Aorta (tissue), 5 donors: ENCODE measurements around the gene RBM15B. TPM values are rescaled to one million over a fixed set of nuclear protein-coding genes. Genes with fewer than 3 reads are reported as not detected.

Experiments used
- ATAC-seq: fragments of 200-7000 bp; cut with Tn5 transposase; one replicate; pipeline ENCODE4 v1.9.1; 2022; ENCODE audit warnings: moderate library complexity; ENCODE audit not compliant: low FRiP score
- DNase-seq, 2 donors: peaks; one replicate each; pipeline ENCODE4 v3.0.0-alpha.2; 2020
- H3K27ac ChIP-seq, 2 donors: one replicate each; pipeline ENCODE4 v1.5.1; 2013; ENCODE audit warnings: low read length in 2 of 2, mild to moderate bottlenecking in 2 of 2, moderate library complexity in 2 of 2, control low read depth in 1 of 2, inconsistent platforms in 1 of 2, low read depth in 1 of 2
- H3K27me3 ChIP-seq, 2 donors: one replicate each; pipeline ENCODE4 v1.6.1; 2013; ENCODE audit warnings: control low read depth in 1 of 2, low read length in 1 of 2, mild to moderate bottlenecking in 1 of 2, moderate library complexity in 1 of 2; ENCODE audit not compliant: insufficient read depth in 2 of 2, control insufficient read depth in 1 of 2
- H3K36me3 ChIP-seq, 2 donors: one replicate each; pipeline ENCODE4 v1.6.1; 2013; ENCODE audit warnings: control low read depth in 1 of 2, low read length in 1 of 2, mild to moderate bottlenecking in 1 of 2; ENCODE audit not compliant: insufficient read depth in 2 of 2, control insufficient read depth in 1 of 2
- H3K4me1 ChIP-seq, 2 donors: one replicate each; pipeline ENCODE4 v1.6.1; 2013; ENCODE audit warnings: low read length in 2 of 2, control low read depth in 1 of 2, mild to moderate bottlenecking in 1 of 2, moderate library complexity in 1 of 2; ENCODE audit not compliant: insufficient read depth in 2 of 2, control insufficient read depth in 1 of 2
- H3K4me3 ChIP-seq, 2 donors: one replicate each; pipeline ENCODE4 v1.5.1; 2013; ENCODE audit warnings: low read length in 2 of 2, control low read depth in 1 of 2, mild to moderate bottlenecking in 1 of 2
- H3K9me3 ChIP-seq: one replicate; pipeline ENCODE4 v1.6.1; 2013; ENCODE audit warnings: mild to moderate bottlenecking, low read length; ENCODE audit not compliant: control insufficient read depth
- WGBS, 2 donors: extraction: QIAGEN DNeasy Blood & Tissue Kit; methylation state at CpG; one replicate each; pipeline ENCODE4 v1.1.7; 2013; 5-methylcytosine and 5-hydroxymethylcytosine counted together
- intact Hi-C, 2 donors: fragments of 100-400 bp; cut with DNase I; formaldehyde crosslinking; loops; one replicate each; pipeline versions ENCODE4 v1.14.2 to v1.15.0; 2022
- polyA plus RNA-seq, 2 donors: library from polyadenylated mRNA; stranded (reverse); fragments of 200-250 nt; gene quantifications; one replicate each; pipeline ENCODE4 v1.2.3, GENCODE V29; 2013
- total RNA-seq, 2 donors: library from RNA; stranded (reverse); fragmentation: NEBNext Ultra II Directional; extraction: Animal tissue kit (Norgen Biotek cat#: 25700); gene quantifications; one replicate each; pipeline ENCODE4 v1.2.1, GENCODE V29; 2021
- donor health status: healthy with polysubstance abuse.
- donor health status: Bipolar disorder and iron deficiency.
- donor health status: DM: no; HTN: no; CAD: no.
- donor health status: DM: no; HTN: no; CAD: no.
- donor health status: DM: yes; HTN: yes; CAD: no.

Gene RBM15B
- total and polyA plus RNA-seq, 4 donors: 6.9 to 25.4 (median 16.2) TPM

GRCh38 chr3:51398595-51399310, 7.7 kb downstream of the RBM15B start:
- Histone ChIP-seq H3K4me3 (no peak overlapping the region), H3K27ac (no peak overlapping the region), H3K4me1 (no peaks in the 10 kb centered on the region), H3K27me3 (no peaks in the 10 kb centered on the region), H3K9me3 (no peaks in the 10 kb centered on the region), H3K36me3 (peaks cover 1 to 5% of the 10 kb centered on the region in 2 donors)
- no peak for DNase-seq
- 61 to 71% methylated on average over 8 of the region's 8 CpGs for WGBS, 2 donors
- ATAC-seq: no peak
- intact Hi-C loops: loop anchor here (10.0 kb wide), 3 partner anchors 266 to 1044 kb away; partner anchors contain the start of genes CYB561D2 (in 1 of the 2), NPRL2 (in 1 of the 2), TEX264 (in 1 of the 2) and TMEM115 (in 1 of the 2)

- Histone ChIP-seq H3K36me3 (peaks cover 0 to 5% of the 10 kb centered on the region in 2 donors), H3K9me3 (no peaks in the 10 kb centered on the region), H3K4me3 (no peak overlapping the region), H3K27ac (no peak overlapping the region), H3K4me1 (no peaks in the 10 kb centered on the region), H3K27me3 (no peaks in the 10 kb centered on the region)
- DNase-seq (no peak), ATAC-seq (no peak)
- intact Hi-C loops: no loop called here
- WGBS, 2 donors: 88 to 95% methylated on average over 4 of the region's 4 CpGs
Measured at GRCh38 chr3:51400166-51400565, 9.1 kb downstream of the RBM15B start.

- H3K4me3 ChIP-seq: no peak overlapping the region
- H3K4me1 ChIP-seq: no peaks in the 10 kb centered on the region
- H3K9me3 ChIP-seq: no peaks in the 10 kb centered on the region
- no peak for ATAC-seq
- no peak for DNase-seq
- H3K36me3 ChIP-seq: peaks cover 0 to 2% of the 10 kb centered on the region in 2 donors
- no peaks in the 10 kb centered on the region for H3K27me3 ChIP-seq
- H3K27ac ChIP-seq: no peak overlapping the region
- intact Hi-C loops: no loop called here
- 90 to 92% methylated on average over 4 of the region's 4 CpGs for WGBS, 2 donors
Measured at GRCh38 chr3:51401735-51402134, 10.7 kb downstream of the RBM15B start.

GRCh38 chr3:51403675-51404074, 12.6 kb downstream of the RBM15B start:
- no peak for ATAC-seq
- DNase-seq: no peak
- no peaks in the 10 kb centered on the region for H3K27me3 ChIP-seq
- H3K36me3 ChIP-seq: peaks cover 0 to 2% of the 10 kb centered on the region in 2 donors
- intact Hi-C loops: no loop called here
- H3K27ac ChIP-seq: no peak overlapping the region
- H3K4me3 ChIP-seq: no peak overlapping the region
- H3K4me1 ChIP-seq: no peaks in the 10 kb centered on the region
- no peaks in the 10 kb centered on the region for H3K9me3 ChIP-seq

GRCh38 chr3:51408021-51408420, 16.9 kb downstream of the RBM15B start:
- Histone ChIP-seq H3K36me3 (peaks cover 0 to 2% of the 10 kb centered on the region in 2 donors), H3K4me1 (no peaks in the 10 kb centered on the region), H3K27ac (no peak overlapping the region), H3K27me3 (no peaks in the 10 kb centered on the region), H3K9me3 (no peaks in the 10 kb centered on the region), H3K4me3 (no peak overlapping the region)
- ATAC-seq (no peak), DNase-seq (no peak)
- intact Hi-C loops: no loop called here
- WGBS, 2 donors: 89 to 94% methylated on average over 2 of the region's 2 CpGs

- H3K9me3 ChIP-seq: no peaks in the 10 kb centered on the region
- peaks cover 2 to 4% of the 10 kb centered on the region in 2 donors for H3K36me3 ChIP-seq
- DNase-seq (no peak), ATAC-seq (no peak)
- H3K4me3 ChIP-seq: no peak overlapping the region
- no peak overlapping the region for H3K27ac ChIP-seq
- no peaks in the 10 kb centered on the region for H3K4me1 ChIP-seq
- no peaks in the 10 kb centered on the region for H3K27me3 ChIP-seq
- intact Hi-C loops: no loop called here
- 71% methylated on average over 2 of the region's 2 CpGs for WGBS, 2 donors
Measured at GRCh38 chr3:51408813-51409212, 17.7 kb downstream of the RBM15B start.

- H3K27me3 ChIP-seq: no peaks in the 10 kb centered on the region
- intact Hi-C loops: no loop called here
- H3K27ac ChIP-seq: no peak overlapping the region
- ATAC-seq: no peak
- H3K4me3 ChIP-seq: no peak overlapping the region
- peaks cover 0 to 8% of the 10 kb centered on the region in 2 donors for H3K36me3 ChIP-seq
- H3K9me3 ChIP-seq: no peaks in the 10 kb centered on the region
- WGBS, 2 donors: 90% methylated on average over 3 of the region's 3 CpGs
- DNase-seq: no peak
- no peaks in the 10 kb centered on the region for H3K4me1 ChIP-seq
Measured at GRCh38 chr3:51422211-51422610, 31.1 kb downstream of the RBM15B start.

- Histone ChIP-seq H3K36me3 (peaks cover 0 to 3% of the 10 kb centered on the region in 2 donors), H3K4me3 (no peak overlapping the region), H3K27ac (no peak overlapping the region), H3K4me1 (no peaks in the 10 kb centered on the region), H3K9me3 (no peaks in the 10 kb centered on the region), H3K27me3 (no peaks in the 10 kb centered on the region)
- intact Hi-C loops: no loop called here
- no peak for ATAC-seq
- no peak for DNase-seq
- WGBS, 2 donors: 89 to 90% methylated on average over 4 of the region's 4 CpGs
Measured at GRCh38 chr3:51426921-51427320, 35.8 kb downstream of the RBM15B start.

GRCh38 chr3:51429138-51429537, 38.1 kb downstream of the RBM15B start:
- Histone ChIP-seq H3K4me3 (no peak overlapping the region), H3K9me3 (no peaks in the 10 kb centered on the region), H3K27ac (no peak overlapping the region), H3K27me3 (no peaks in the 10 kb centered on the region), H3K36me3 (peaks cover 0 to 3% of the 10 kb centered on the region in 2 donors), H3K4me1 (no peaks in the 10 kb centered on the region)
- WGBS, 2 donors: 94 to 96% methylated on average over 3 of the region's 3 CpGs
- ATAC-seq: no peak
- intact Hi-C loops: no loop called here
- no peak for DNase-seq
